Right lobe of liver (tissue), 4 donors: ENCODE measurements around the gene MPDU1.

Source experiments
- POLR2A ChIP-seq: fragments of 450-650 bp; IDR thresholded peaks from one replicate; pipeline ENCODE4 v1.6.1; 2017; ENCODE audit warnings: antibody characterized with exemption, mild to moderate bottlenecking
- TF ChIP-seq, protein P1 (sequence below), 4 donors: fragments of 200-600 bp in 3 of 4; fragments of 450-650 bp in 1 of 4; IDR thresholded peaks; one replicate each; pipeline versions ENCODE4 v1.5.1 to v1.8.0; 2016 to 2022; ENCODE audit warnings: antibody characterized with exemption in 4 of 4, mild to moderate bottlenecking in 2 of 4
- donor health status: DM: no; HTN: no; CAD: no.
- donor health status: DM: no; HTN: no; CAD: no.
- donor health status: DM: no; HTN: yes; CAD: no.

DNA sequence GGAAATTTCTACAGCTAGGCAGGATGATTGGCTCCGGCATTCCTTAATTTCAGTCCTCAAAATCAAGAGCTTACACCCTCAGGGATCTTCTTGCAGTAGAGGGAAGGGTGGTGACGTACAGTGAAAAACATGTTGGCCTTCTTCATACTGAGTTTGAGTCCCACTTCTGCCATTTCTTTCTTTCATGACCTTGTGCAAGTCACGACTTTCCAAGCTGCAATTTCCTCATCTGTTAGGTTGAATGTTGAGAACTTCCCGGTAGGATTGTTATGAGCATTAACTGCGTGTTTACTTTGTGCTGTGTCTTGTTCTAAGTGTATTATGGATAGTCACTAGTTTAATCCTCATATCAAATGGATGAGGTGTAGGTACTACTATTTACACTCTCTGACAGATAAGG lies 14.1 kb upstream of the MPDU1 start:
- TF ChIP-seq, protein P1, sequence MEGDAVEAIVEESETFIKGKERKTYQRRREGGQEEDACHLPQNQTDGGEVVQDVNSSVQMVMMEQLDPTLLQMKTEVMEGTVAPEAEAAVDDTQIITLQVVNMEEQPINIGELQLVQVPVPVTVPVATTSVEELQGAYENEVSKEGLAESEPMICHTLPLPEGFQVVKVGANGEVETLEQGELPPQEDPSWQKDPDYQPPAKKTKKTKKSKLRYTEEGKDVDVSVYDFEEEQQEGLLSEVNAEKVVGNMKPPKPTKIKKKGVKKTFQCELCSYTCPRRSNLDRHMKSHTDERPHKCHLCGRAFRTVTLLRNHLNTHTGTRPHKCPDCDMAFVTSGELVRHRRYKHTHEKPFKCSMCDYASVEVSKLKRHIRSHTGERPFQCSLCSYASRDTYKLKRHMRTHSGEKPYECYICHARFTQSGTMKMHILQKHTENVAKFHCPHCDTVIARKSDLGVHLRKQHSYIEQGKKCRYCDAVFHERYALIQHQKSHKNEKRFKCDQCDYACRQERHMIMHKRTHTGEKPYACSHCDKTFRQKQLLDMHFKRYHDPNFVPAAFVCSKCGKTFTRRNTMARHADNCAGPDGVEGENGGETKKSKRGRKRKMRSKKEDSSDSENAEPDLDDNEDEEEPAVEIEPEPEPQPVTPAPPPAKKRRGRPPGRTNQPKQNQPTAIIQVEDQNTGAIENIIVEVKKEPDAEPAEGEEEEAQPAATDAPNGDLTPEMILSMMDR (IDR thresholded peaks at IDR 0.05), result no peak
- TF ChIP-seq POLR2A, result no peak
